Aorta (tissue), 5 donors: ENCODE measurements around the gene BMP7. TPM values are rescaled to one million over a fixed set of nuclear protein-coding genes. Genes with fewer than 3 reads are reported as not detected.

Source experiments
- ATAC-seq: fragments of 200-7000 bp; cut with Tn5 transposase; one replicate; pipeline ENCODE4 v1.9.1; 2022; ENCODE audit warnings: moderate library complexity; ENCODE audit not compliant: low FRiP score
- DNase-seq, 2 donors: peaks; one replicate each; pipeline ENCODE4 v3.0.0-alpha.2; 2020
- H3K27ac ChIP-seq, 2 donors: one replicate each; pipeline ENCODE4 v1.5.1; 2013; ENCODE audit warnings: low read length in 2 of 2, mild to moderate bottlenecking in 2 of 2, moderate library complexity in 2 of 2, control low read depth in 1 of 2, inconsistent platforms in 1 of 2, low read depth in 1 of 2
- H3K27me3 ChIP-seq, 2 donors: one replicate each; pipeline ENCODE4 v1.6.1; 2013; ENCODE audit warnings: control low read depth in 1 of 2, low read length in 1 of 2, mild to moderate bottlenecking in 1 of 2, moderate library complexity in 1 of 2; ENCODE audit not compliant: insufficient read depth in 2 of 2, control insufficient read depth in 1 of 2
- H3K36me3 ChIP-seq, 2 donors: one replicate each; pipeline ENCODE4 v1.6.1; 2013; ENCODE audit warnings: control low read depth in 1 of 2, low read length in 1 of 2, mild to moderate bottlenecking in 1 of 2; ENCODE audit not compliant: insufficient read depth in 2 of 2, control insufficient read depth in 1 of 2
- H3K4me1 ChIP-seq, 2 donors: one replicate each; pipeline ENCODE4 v1.6.1; 2013; ENCODE audit warnings: low read length in 2 of 2, control low read depth in 1 of 2, mild to moderate bottlenecking in 1 of 2, moderate library complexity in 1 of 2; ENCODE audit not compliant: insufficient read depth in 2 of 2, control insufficient read depth in 1 of 2
- H3K4me3 ChIP-seq, 2 donors: one replicate each; pipeline ENCODE4 v1.5.1; 2013; ENCODE audit warnings: low read length in 2 of 2, control low read depth in 1 of 2, mild to moderate bottlenecking in 1 of 2
- H3K9me3 ChIP-seq: one replicate; pipeline ENCODE4 v1.6.1; 2013; ENCODE audit warnings: mild to moderate bottlenecking, low read length; ENCODE audit not compliant: control insufficient read depth
- WGBS, 2 donors: extraction: QIAGEN DNeasy Blood & Tissue Kit; methylation state at CpG; one replicate each; pipeline ENCODE4 v1.1.7; 2013; 5-methylcytosine and 5-hydroxymethylcytosine counted together
- intact Hi-C, 2 donors: fragments of 100-400 bp; cut with DNase I; formaldehyde crosslinking; loops; one replicate each; pipeline versions ENCODE4 v1.14.2 to v1.15.0; 2022
- polyA plus RNA-seq, 2 donors: library from polyadenylated mRNA; stranded (reverse); fragments of 200-250 nt; gene quantifications; one replicate each; pipeline ENCODE4 v1.2.3, GENCODE V29; 2013
- total RNA-seq, 2 donors: library from RNA; stranded (reverse); fragmentation: NEBNext Ultra II Directional; extraction: Animal tissue kit (Norgen Biotek cat#: 25700); gene quantifications; one replicate each; pipeline ENCODE4 v1.2.1, GENCODE V29; 2021
- donor health status: healthy with polysubstance abuse.
- donor health status: Bipolar disorder and iron deficiency.
- donor health status: DM: no; HTN: no; CAD: no.
- donor health status: DM: no; HTN: no; CAD: no.
- donor health status: DM: yes; HTN: yes; CAD: no.

BMP7 gene
- total and polyA plus RNA-seq, 4 donors: 0.52 to 1.0 TPM; not detected in 2

- H3K27me3 ChIP-seq: no peaks in the 10 kb centered on the region
- peaks cover 4% of the 10 kb centered on the region for H3K9me3 ChIP-seq
- no peaks in the 10 kb centered on the region for H3K4me1 ChIP-seq
- intact Hi-C loops: no loop called here
- H3K27ac ChIP-seq: no peak overlapping the region
- WGBS, 2 donors: 70 to 74% methylated on average over 18 of the region's 18 CpGs
- H3K36me3 ChIP-seq: no peaks in the 10 kb centered on the region
- H3K4me3 ChIP-seq: no peak overlapping the region
- DNase-seq (peak in 1 of 2 donors; percentile 54), ATAC-seq (no peak)
Measured at GRCh38 chr20:57166568-57167291, 99.7 kb downstream of the BMP7 start.

GRCh38 chr20:57165427-57166004, 100.9 kb downstream of the BMP7 start:
- H3K4me3 ChIP-seq: no peak overlapping the region
- intact Hi-C loops: no loop called here
- H3K9me3 ChIP-seq: peaks cover 4% of the 10 kb centered on the region
- H3K4me1 ChIP-seq: no peaks in the 10 kb centered on the region
- WGBS, 2 donors: 85 to 89% methylated on average over 13 of the region's 13 CpGs
- no peak for ATAC-seq
- DNase-seq: peak in 1 of 2 donors; percentile 65
- H3K36me3 ChIP-seq: no peaks in the 10 kb centered on the region
- no peaks in the 10 kb centered on the region for H3K27me3 ChIP-seq
- H3K27ac ChIP-seq: no peak overlapping the region

GRCh38 chr20:57164872-57165271, 101.6 kb downstream of the BMP7 start:
- intact Hi-C loops: no loop called here
- ATAC-seq (no peak), DNase-seq (peak in 1 of 2 donors; percentile 51)
- H3K36me3 ChIP-seq: no peaks in the 10 kb centered on the region
- H3K9me3 ChIP-seq: peaks cover 4% of the 10 kb centered on the region
- H3K4me1 ChIP-seq: no peaks in the 10 kb centered on the region
- no peak overlapping the region for H3K27ac ChIP-seq
- H3K27me3 ChIP-seq: no peaks in the 10 kb centered on the region
- 82 to 90% methylated on average over 7 of the region's 7 CpGs for WGBS, 2 donors
- H3K4me3 ChIP-seq: no peak overlapping the region

- Histone ChIP-seq H3K27me3 (no peaks in the 10 kb centered on the region), H3K4me3 (no peak overlapping the region), H3K9me3 (peaks cover 2% of the 10 kb centered on the region), H3K4me1 (no peaks in the 10 kb centered on the region), H3K27ac (no peak overlapping the region), H3K36me3 (no peaks in the 10 kb centered on the region)
- DNase-seq (peak in 1 of 2 donors; percentile 28), ATAC-seq (no peak)
- intact Hi-C loops: no loop called here
- 67 to 73% methylated on average over 2 of the region's 2 CpGs for WGBS, 2 donors
Measured at GRCh38 chr20:57163041-57163440, 103.4 kb downstream of the BMP7 start.

GRCh38 chr20:57162362-57162652, 104.1 kb downstream of the BMP7 start:
- ATAC-seq: no peak
- Histone ChIP-seq H3K27me3 (no peaks in the 10 kb centered on the region), H3K36me3 (no peaks in the 10 kb centered on the region), H3K4me3 (no peak overlapping the region), H3K27ac (no peak overlapping the region), H3K4me1 (no peaks in the 10 kb centered on the region), H3K9me3 (no peaks in the 10 kb centered on the region)
- intact Hi-C loops: no loop called here
- peak in 1 of 2 donors; percentile 40 for DNase-seq
- WGBS, 2 donors: 37 to 50% methylated on average over 5 of the region's 5 CpGs

GRCh38 chr20:57161478-57162361, 104.7 kb downstream of the BMP7 start:
- no peaks in the 10 kb centered on the region for H3K36me3 ChIP-seq
- WGBS, 2 donors: 73 to 74% methylated on average over 25 of the region's 25 CpGs
- DNase-seq (peak in 1 of 2 donors; percentile 72), ATAC-seq (no peak)
- intact Hi-C loops: no loop called here
- H3K4me3 ChIP-seq: no peak overlapping the region
- H3K27me3 ChIP-seq: no peaks in the 10 kb centered on the region
- H3K9me3 ChIP-seq: no peaks in the 10 kb centered on the region
- no peak overlapping the region for H3K27ac ChIP-seq
- H3K4me1 ChIP-seq: no peaks in the 10 kb centered on the region

GRCh38 chr20:57160985-57161384, 105.5 kb downstream of the BMP7 start:
- Histone ChIP-seq H3K27me3 (no peaks in the 10 kb centered on the region), H3K36me3 (no peaks in the 10 kb centered on the region), H3K4me1 (no peaks in the 10 kb centered on the region), H3K9me3 (no peaks in the 10 kb centered on the region), H3K27ac (no peak overlapping the region), H3K4me3 (no peak overlapping the region)
- whole genome bisulfite sequencing, 2 donors: 88 to 89% methylated on average over 8 of the region's 8 CpGs
- ATAC-seq (no peak), DNase-seq (peak in 1 of 2 donors; percentile 9)
- intact Hi-C loops: no loop called here

- ATAC-seq (no peak), DNase-seq (peak in 1 of 2 donors; percentile 57)
- no peaks in the 10 kb centered on the region for H3K36me3 ChIP-seq
- no peaks in the 10 kb centered on the region for H3K27me3 ChIP-seq
- intact Hi-C loops: no loop called here
- 81 to 82% methylated on average over 16 of the region's 16 CpGs for WGBS, 2 donors
- H3K9me3 ChIP-seq: no peaks in the 10 kb centered on the region
- no peaks in the 10 kb centered on the region for H3K4me1 ChIP-seq
- H3K4me3 ChIP-seq: no peak overlapping the region
- no peak overlapping the region for H3K27ac ChIP-seq
Measured at GRCh38 chr20:57159945-57160610, 106.4 kb downstream of the BMP7 start.
